AG09309 (cell line): ENCODE measurements around the gene PBLD.
"Not testable (repeated sequence)": the region's sequence is repeated elsewhere in the genome, so short reads cannot be mapped to it uniquely, and the experiment has no call there.

Experiments
- DNase-seq: peaks from one replicate; pipeline ENCODE4 v3.0.0-alpha.2; 2010; ENCODE audit warnings: low read depth
- H3K4me3 ChIP-seq: 2 replicates; pipeline ENCODE4 v1.5.1; 2011; ENCODE audit warnings: mild to moderate bottlenecking, low read depth, low read length, moderate library complexity; ENCODE audit not compliant: control insufficient read depth
- TF ChIP-seq, protein P1 (sequence below): IDR thresholded peaks from 2 replicates; pipeline ENCODE4 v1.5.1; 2011; ENCODE audit warnings: mild to moderate bottlenecking, low read depth, low read length, inconsistent platforms; ENCODE audit not compliant: insufficient read depth, control insufficient read depth; ENCODE audit errors: missing control alignments

The PBLD gene

DNA sequence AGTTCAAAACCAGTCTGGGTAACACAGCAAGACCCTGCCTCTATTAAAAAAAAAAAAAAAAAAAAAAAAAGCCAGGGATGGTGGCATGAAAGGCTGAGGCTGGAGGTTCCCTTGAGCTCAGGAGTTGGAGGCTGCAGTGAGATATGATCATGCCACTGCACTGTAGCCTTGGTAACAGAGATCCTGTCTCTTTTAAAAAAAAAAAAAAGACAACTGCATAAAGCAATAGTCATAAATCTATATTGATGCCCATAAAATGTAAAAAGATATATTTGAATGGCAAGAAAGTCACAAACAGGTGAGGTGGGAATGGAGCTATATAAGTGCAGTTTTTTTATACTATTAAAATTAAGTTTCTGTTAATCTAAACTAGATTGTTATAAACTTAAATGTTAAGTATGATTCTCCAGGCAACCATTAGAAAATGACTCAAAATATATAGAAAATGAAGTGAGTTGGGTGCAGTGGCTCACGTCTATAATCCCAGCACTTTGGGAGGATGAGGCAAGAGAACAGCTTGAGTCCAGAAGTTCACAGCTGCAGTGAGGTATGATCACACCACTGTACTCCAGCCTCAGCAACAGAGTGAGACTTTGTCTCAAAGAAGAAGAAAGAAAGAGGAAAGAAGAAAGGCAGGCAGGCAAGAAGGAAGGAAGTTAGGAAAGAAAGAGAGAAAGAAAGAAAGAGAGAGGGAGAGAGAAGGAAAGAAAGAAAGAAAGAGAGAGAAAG lies 14.2 kb downstream of the PBLD start:
- no peak for DNase-seq
- no peak overlapping the region for H3K4me3 ChIP-seq
- TF ChIP-seq, protein P1, sequence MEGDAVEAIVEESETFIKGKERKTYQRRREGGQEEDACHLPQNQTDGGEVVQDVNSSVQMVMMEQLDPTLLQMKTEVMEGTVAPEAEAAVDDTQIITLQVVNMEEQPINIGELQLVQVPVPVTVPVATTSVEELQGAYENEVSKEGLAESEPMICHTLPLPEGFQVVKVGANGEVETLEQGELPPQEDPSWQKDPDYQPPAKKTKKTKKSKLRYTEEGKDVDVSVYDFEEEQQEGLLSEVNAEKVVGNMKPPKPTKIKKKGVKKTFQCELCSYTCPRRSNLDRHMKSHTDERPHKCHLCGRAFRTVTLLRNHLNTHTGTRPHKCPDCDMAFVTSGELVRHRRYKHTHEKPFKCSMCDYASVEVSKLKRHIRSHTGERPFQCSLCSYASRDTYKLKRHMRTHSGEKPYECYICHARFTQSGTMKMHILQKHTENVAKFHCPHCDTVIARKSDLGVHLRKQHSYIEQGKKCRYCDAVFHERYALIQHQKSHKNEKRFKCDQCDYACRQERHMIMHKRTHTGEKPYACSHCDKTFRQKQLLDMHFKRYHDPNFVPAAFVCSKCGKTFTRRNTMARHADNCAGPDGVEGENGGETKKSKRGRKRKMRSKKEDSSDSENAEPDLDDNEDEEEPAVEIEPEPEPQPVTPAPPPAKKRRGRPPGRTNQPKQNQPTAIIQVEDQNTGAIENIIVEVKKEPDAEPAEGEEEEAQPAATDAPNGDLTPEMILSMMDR, result no peak

DNA sequence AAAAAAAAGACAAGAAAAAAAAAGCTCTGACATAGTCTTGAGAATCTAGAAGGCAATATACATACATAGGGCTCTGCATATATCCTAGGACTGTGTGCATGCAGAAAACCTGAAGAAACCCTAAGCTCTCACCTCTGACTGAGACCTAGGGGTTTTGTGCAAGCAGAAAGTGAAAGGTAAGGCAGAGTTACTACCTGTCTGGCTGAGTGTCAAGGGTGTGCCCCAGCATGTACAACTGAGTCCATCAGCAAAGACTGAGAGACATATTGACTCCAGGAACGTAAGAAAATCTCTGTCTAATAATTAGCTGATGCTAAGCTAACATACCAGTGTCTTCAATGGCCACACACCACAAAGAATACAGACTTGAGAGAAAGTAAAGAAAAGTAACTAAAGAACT lies 17.1 kb downstream of the PBLD start:
- TF ChIP-seq, protein P1, result no peak
- no peak for DNase-seq
- no peak overlapping the region for H3K4me3 ChIP-seq

DNA sequence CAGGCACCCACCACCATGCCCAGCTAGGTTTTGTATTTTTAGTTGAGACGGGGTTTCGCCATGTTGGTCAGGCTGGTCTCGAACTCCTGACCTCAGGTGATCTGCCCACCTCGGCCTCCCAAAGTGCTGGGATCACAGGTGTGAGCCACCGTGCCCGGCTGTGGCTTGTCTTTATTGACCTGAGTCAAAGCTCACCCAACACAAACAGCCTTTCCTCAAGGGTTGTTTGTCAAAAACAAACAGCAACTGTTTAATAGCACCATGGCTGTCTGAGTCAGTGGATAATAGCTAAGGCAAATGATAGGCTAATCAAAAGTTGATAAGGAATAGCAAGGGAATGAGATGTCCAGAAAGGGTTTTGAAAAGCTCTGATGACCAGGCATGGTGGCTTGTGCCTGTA lies 17.8 kb downstream of the PBLD start:
- not testable (repeated sequence) for DNase-seq, H3K4me3 ChIP-seq

DNA sequence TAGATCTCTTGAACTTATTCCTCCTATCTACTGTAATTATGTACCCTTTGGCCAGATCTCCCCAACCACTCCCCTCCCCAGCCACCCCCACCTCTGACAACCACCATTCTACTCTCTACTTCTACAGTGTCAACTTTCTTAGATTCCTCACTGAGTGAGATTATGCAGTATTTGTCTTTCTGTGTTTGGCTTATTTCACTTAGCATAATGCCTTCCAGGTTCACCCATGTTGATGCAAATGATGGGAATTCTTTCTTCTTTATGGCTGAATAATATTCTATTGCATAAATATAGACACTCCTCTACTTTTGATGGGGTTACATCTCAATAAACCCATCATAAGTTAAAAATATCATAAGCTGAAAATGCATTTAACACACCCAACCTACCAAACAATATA lies 22.2 kb downstream of the PBLD start:
- TF ChIP-seq, protein P1, result no peak
- no peak overlapping the region for H3K4me3 ChIP-seq
- no peak for DNase-seq

DNA sequence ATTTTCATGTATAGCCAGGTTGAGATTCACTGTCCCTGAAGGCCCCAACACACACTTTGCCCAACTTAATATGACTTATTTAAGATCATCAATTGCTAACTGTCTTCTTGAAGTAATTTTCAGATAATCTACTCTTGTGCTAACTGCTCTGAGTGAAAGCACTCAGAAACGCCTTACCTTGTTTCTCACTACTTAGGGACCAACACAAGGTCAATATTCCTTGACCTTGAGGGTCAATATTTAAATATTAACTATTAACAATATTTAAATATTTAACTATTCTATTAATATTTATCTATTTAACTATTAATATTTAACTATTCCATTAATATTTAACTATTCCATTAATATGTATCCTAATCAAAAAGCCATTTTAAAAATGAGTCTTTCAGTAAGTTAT lies 26.9 kb downstream of the PBLD start:
- DNase-seq, result no peak
- no peak overlapping the region for H3K4me3 ChIP-seq
- TF ChIP-seq, protein P1, result no peak

DNA sequence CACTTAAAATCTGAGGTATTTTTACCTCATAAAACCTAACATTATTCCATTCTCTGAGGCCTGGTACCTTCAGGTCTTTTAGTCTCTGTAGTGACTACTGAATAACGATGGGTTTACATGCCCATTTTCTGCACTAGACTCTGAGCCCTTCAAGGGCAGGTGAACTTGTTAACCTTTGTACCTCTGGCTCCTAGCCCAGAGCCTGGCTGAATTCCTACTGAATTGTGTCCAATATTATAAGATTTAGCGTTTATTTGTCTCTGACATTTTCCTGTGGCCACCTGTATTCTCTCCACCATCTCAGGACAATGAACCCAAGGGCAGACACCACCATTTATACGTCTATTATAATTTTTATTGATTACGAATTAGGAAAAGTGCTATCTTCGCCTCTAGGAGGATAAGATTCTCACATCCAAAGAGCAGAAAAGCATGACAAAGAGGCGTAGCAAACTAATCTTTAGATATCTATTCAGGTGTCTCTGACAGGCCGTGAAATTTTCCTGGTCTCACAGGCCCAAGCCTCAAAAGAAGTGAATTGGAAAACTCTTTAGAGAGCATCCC lies 28.8 kb downstream of the PBLD start:
- TF ChIP-seq, protein P1, result no peak
- no peak overlapping the region for H3K4me3 ChIP-seq
- DNase-seq, result no peak

DNA sequence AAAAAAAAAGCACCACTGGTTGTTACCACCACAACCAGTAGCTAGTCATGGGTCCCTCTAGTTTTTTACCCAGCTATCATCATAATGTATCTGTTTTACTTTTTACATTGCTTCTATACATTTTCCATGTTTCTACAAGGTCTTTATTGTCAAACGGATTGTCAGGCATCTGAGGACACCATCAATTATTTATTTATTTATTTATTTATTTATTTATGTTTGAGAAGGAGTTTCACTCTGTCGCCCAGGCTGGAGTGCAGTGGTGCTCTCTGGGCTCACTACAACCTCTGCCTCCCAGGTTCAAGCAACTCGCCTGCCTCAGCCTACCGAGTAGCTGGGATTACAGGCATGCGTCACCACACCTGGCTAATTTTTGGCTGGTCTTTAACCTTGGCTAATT lies 29.9 kb downstream of the PBLD start:
- no peak for DNase-seq
- no peak overlapping the region for H3K4me3 ChIP-seq
- TF ChIP-seq, protein P1, result no peak
